Measurements from ENCODE around the gene MARS1.

DNA sequence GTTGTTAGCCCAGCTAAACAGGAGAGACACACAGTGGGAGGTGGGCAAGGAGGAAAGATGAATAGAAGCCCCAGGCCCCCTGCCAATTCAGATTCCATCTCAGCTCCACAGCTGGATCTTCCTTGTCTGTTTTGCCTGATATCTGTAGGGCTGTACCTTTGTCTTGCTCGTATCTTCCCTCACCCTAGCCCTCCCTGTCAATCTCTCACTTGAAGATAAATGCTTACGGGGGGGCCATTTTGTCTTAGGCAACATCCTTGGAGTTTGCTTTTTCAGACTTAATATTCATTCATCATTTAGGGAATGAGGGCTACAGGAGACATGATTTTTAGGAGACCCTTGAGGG, 64.4 kb downstream of the MARS1 start:
- no peak for TF ChIP-seq POLR2AphosphoS5 (IDR thresholded peaks at IDR 0.05; ENCODE audit: low read depth, low read length)
- TF ChIP-seq SIN3A (IDR thresholded peaks at IDR 0.05; ENCODE audit: borderline replicate concordance, insufficient read depth, low read length) = no peak
